A549 (cell line): ENCODE data around the gene IFITM5.

Experiments used
- CBX2 ChIP-seq: fragments of 200-600 bp; sonication (generic); IDR thresholded peaks from 2 replicates; pipeline ENCODE4 v1.6.1; 2016; ENCODE audit warnings: low read depth, mild to moderate bottlenecking, borderline replicate concordance
- CTCF ChIP-seq: fragments of >200 bp; sonication (Bioruptor Twin); formaldehyde crosslinking; IDR thresholded peaks from 3 replicates; pipeline ENCODE4 v1.5.1; 2016
- EHF ChIP-seq: fragments of 250-450 bp; sonication (Bioruptor Pico); IDR thresholded peaks from 2 replicates; pipeline ENCODE4 v1.5.0; 2020; ENCODE audit warnings: mild to moderate bottlenecking
- EHMT2 ChIP-seq: fragments of 200-600 bp; sonication (generic); IDR thresholded peaks from 2 replicates; pipeline ENCODE4 v1.6.1; 2016; ENCODE audit warnings: antibody characterized with exemption, low read depth, mild to moderate bottlenecking, moderate library complexity
- KDM1A ChIP-seq: fragments of 200-600 bp; sonication (generic); IDR thresholded peaks from 2 replicates; pipeline ENCODE4 v1.6.1; 2016; ENCODE audit warnings: low read depth, mild to moderate bottlenecking
- MAX ChIP-seq: IDR thresholded peaks from 2 replicates; pipeline ENCODE4 v1.6.1; 2012
- NR3C1 ChIP-seq: fragments of >200 bp; sonication (Bioruptor Twin); formaldehyde crosslinking; IDR thresholded peaks from 3 replicates; pipeline ENCODE4 v1.6.1; 2017
- POLR2A ChIP-seq: IDR thresholded peaks from 2 replicates; pipeline ENCODE4 v1.6.1; 2012; ENCODE audit warnings: mild to moderate bottlenecking, low read length
- RAD21 ChIP-seq, 2 experiments: fragments of >200 bp in 1 of 2; sonication (Bioruptor Twin) in 1 of 2; formaldehyde crosslinking in 1 of 2; IDR thresholded peaks in 1 of 2; conservative IDR thresholded peaks in 1 of 2; 2 replicates in 1 of 2; 3 replicates in 1 of 2; pipeline ENCODE4 v1.6.1; 2012 to 2018; ENCODE audit warnings: inconsistent platforms in 1 of 2
- RFX5 ChIP-seq: fragments of 450-650 bp; IDR thresholded peaks from 2 replicates; pipeline ENCODE4 v1.7.1; 2014; ENCODE audit warnings: antibody characterized with exemption, mild to moderate bottlenecking, moderate library complexity
- SMC3 ChIP-seq: fragments of >200 bp; sonication (Bioruptor Twin); formaldehyde crosslinking; IDR thresholded peaks from 3 replicates; pipeline ENCODE4 v1.6.1; 2018; ENCODE audit warnings: inconsistent platforms

DNA sequence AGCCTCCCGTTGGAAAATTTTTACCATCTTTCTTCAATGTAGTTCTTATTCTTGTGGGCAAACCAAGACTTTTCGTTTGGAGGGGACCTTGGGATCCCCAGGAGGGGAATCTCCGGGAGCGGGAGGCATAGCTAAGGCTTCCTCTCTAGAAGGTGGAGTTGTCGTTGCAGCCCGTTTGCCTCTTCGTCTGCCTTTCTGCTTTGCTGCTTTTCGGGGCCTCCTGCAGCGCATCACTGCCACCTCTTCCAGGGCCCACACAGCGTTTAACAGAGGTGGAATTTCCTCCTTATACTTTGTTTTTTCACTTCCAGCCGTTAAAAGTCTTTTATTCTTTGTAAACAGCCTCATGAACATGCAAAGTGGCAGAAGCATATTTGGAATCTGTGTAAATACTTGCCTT is 24.8 kb upstream of the IFITM5 start:
- TF ChIP-seq CTCF, result no peak
- TF ChIP-seq EHMT2, result no peak
- TF ChIP-seq EHF (CRISPR knock-in tag), result no peak
- TF ChIP-seq POLR2A, result no peak
- TF ChIP-seq SMC3, result no peak
- no peak for TF ChIP-seq RFX5
- TF ChIP-seq RAD21 (conservative IDR thresholded peaks at IDR 0.05 in 1 of 2, IDR thresholded peaks at IDR 0.05 in 1 of 2), result no peak
- TF ChIP-seq CBX2, result no peak
- TF ChIP-seq MAX, result no peak
- TF ChIP-seq KDM1A, result no peak
- TF ChIP-seq NR3C1, result no peak
